Trophoblast cell (in vitro differentiated cells and primary cell): ENCODE measurements around the gene C1QA.

ENCODE experiments used
- DNase-seq, 2 donors: peaks; one replicate each; pipeline ENCODE4 v3.0.0-alpha.2; 2016
- H2AFZ ChIP-seq: 2 replicates; pipeline ENCODE4 v1.6.1; 2013; ENCODE audit warnings: low read length, moderate library complexity, mild to moderate bottlenecking; ENCODE audit not compliant: insufficient read depth, poor library complexity
- H2AK5ac ChIP-seq: 2 replicates; pipeline ENCODE4 v1.6.1; 2013; ENCODE audit warnings: mild to moderate bottlenecking, low read length
- H2BK120ac ChIP-seq: 2 replicates; pipeline ENCODE4 v1.6.1; 2013; ENCODE audit warnings: low read length, mild to moderate bottlenecking, moderate library complexity; ENCODE audit not compliant: insufficient read depth, poor library complexity
- H2BK12ac ChIP-seq: 2 replicates; pipeline ENCODE4 v1.6.1; 2013; ENCODE audit warnings: mild to moderate bottlenecking, low read length, moderate library complexity
- H2BK5ac ChIP-seq: 2 replicates; pipeline ENCODE4 v1.6.1; 2013; ENCODE audit warnings: low read length, low read depth, moderate library complexity, mild to moderate bottlenecking; ENCODE audit not compliant: poor library complexity
- H3K14ac ChIP-seq: 2 replicates; pipeline ENCODE4 v1.6.1; 2013; ENCODE audit warnings: mild to moderate bottlenecking, low read length
- H3K18ac ChIP-seq: 2 replicates; pipeline ENCODE4 v1.6.1; 2013; ENCODE audit warnings: mild to moderate bottlenecking, low read length
- H3K23ac ChIP-seq: 2 replicates; pipeline ENCODE4 v1.6.1; 2013; ENCODE audit warnings: low read length
- H3K27ac ChIP-seq: 2 replicates; pipeline ENCODE4 v1.5.1; 2013; ENCODE audit warnings: low read depth, mild to moderate bottlenecking, inconsistent platforms, low read length, moderate library complexity
- H3K27me3 ChIP-seq: 2 replicates; pipeline ENCODE4 v1.6.1; 2013; ENCODE audit warnings: inconsistent platforms, mild to moderate bottlenecking, low read length, moderate library complexity; ENCODE audit not compliant: insufficient read depth
- H3K36me3 ChIP-seq, 2 experiments: 1 replicate in 1 of 2; 2 replicates in 1 of 2; pipeline ENCODE4 v1.6.1; 2013; ENCODE audit warnings: low read length in 2 of 2, mild to moderate bottlenecking in 2 of 2, moderate library complexity in 1 of 2; ENCODE audit not compliant: insufficient read depth in 2 of 2, control insufficient read depth in 1 of 2
- H3K4ac ChIP-seq: 2 replicates; pipeline ENCODE4 v1.6.1; 2013; ENCODE audit warnings: low read depth, mild to moderate bottlenecking, low read length, moderate library complexity
- H3K4me1 ChIP-seq, 2 experiments: 1 replicate in 1 of 2; 2 replicates in 1 of 2; pipeline ENCODE4 v1.6.1; 2013; ENCODE audit warnings: low read length in 2 of 2, mild to moderate bottlenecking in 2 of 2, moderate library complexity in 1 of 2; ENCODE audit not compliant: insufficient read depth in 2 of 2, control insufficient read depth in 1 of 2
- H3K4me2 ChIP-seq: 2 replicates; pipeline ENCODE4 v1.6.1; 2013; ENCODE audit warnings: inconsistent platforms, mild to moderate bottlenecking, low read length, moderate library complexity
- H3K4me3 ChIP-seq: 2 replicates; pipeline ENCODE4 v1.5.1; 2013; ENCODE audit warnings: mild to moderate bottlenecking, low read depth, low read length, inconsistent platforms
- H3K79me1 ChIP-seq: one replicate; pipeline ENCODE4 v1.6.1; 2013; ENCODE audit warnings: low read length
- H3K79me2 ChIP-seq: 2 replicates; pipeline ENCODE4 v1.6.1; 2013; ENCODE audit warnings: low read length, mild to moderate bottlenecking; ENCODE audit not compliant: control insufficient read depth, insufficient read depth, poor library complexity
- H3K9ac ChIP-seq: 2 replicates; pipeline ENCODE4 v1.6.1; 2013; ENCODE audit warnings: mild to moderate bottlenecking, low read length
- H3K9me3 ChIP-seq: 2 replicates; pipeline ENCODE4 v1.6.1; 2013; ENCODE audit warnings: low read depth, mild to moderate bottlenecking, control low read depth, inconsistent platforms, low read length; ENCODE audit not compliant: insufficient read depth
- H4K12ac ChIP-seq: 2 replicates; pipeline ENCODE4 v1.6.1; 2013; ENCODE audit warnings: low read depth, mild to moderate bottlenecking, low read length, moderate library complexity
- H4K8ac ChIP-seq: 2 replicates; pipeline ENCODE4 v1.6.1; 2013; ENCODE audit warnings: low read depth, mild to moderate bottlenecking, low read length, moderate library complexity
- H4K91ac ChIP-seq: one replicate; pipeline ENCODE4 v1.6.1; 2013; ENCODE audit warnings: low read depth, mild to moderate bottlenecking, low read length, moderate library complexity
- WGBS: extraction: QIAGEN DNeasy Blood & Tissue Kit; methylation state at CpG from one replicate; pipeline ENCODE4 v1.1.7; 2013; ENCODE audit warnings: missing lambda C conversion rate; ENCODE audit not compliant: insufficient read length, insufficient coverage; ENCODE audit errors: extremely low coverage; 5-methylcytosine and 5-hydroxymethylcytosine counted together

C1QA gene

DNA sequence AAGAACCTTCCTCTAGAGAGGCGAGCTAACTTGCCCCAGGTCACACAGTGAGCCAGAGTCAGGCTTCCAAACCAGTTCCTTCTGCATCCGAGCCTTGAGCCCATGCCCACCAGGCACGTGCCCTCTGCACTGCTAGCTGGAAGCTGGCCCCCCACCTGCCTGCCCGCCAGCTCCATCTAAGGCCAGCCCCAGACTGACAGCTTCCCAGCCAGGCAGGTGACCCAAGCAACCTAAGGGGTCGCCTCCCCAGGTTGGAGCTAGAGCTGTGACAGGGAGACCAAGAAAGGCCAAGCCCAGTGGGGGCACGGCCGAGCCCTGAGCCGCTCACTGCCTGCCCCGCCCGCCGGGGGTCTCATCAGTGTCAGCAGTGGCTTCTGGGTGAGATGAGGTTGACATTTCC, 19.9 kb upstream of the C1QA start:
- Histone ChIP-seq H2BK5ac (no peak overlapping the region), H3K27me3 (no peaks in the 10 kb centered on the region), H3K14ac (no peak overlapping the region), H3K4me1 (no peaks in the 10 kb centered on the region), H3K4ac (no peak overlapping the region), H4K12ac (no peak overlapping the region), H3K4me2 (no peak overlapping the region), H2BK12ac (no peak overlapping the region), H3K9ac (no peak overlapping the region), H3K27ac (no peak overlapping the region), H3K79me1 (no peaks in the 10 kb centered on the region), H3K4me3 (no peak overlapping the region), H3K36me3 (no peaks in the 10 kb centered on the region), H3K18ac (no peak overlapping the region), H4K91ac (no peak overlapping the region), H3K23ac (no peak overlapping the region), H2BK120ac (no peak overlapping the region), H2AFZ (no peak overlapping the region), H3K9me3 (no peaks in the 10 kb centered on the region), H2AK5ac (no peak overlapping the region), H4K8ac (no peak overlapping the region), H3K79me2 (no peaks in the 10 kb centered on the region)
- no peak for DNase-seq
- WGBS, result no CpG with 5 or more reads among the region's 11 CpGs

GRCh38 chr1:22618056-22618455, 18.4 kb upstream of the C1QA start:
- no peak overlapping the region for H4K8ac ChIP-seq
- no CpG with 5 or more reads among the region's 16 CpGs for WGBS
- no peak overlapping the region for H3K9ac ChIP-seq
- no peak overlapping the region for H2BK12ac ChIP-seq
- H2AK5ac ChIP-seq, result no peak overlapping the region
- no peak overlapping the region for H3K14ac ChIP-seq
- no peak overlapping the region for H3K4me3 ChIP-seq
- H3K27ac ChIP-seq, result no peak overlapping the region
- no peak overlapping the region for H3K18ac ChIP-seq
- H4K91ac ChIP-seq, result no peak overlapping the region
- no peaks in the 10 kb centered on the region for H3K79me1 ChIP-seq
- DNase-seq, result no peak
- no peak overlapping the region for H4K12ac ChIP-seq
- H3K27me3 ChIP-seq, result no peaks in the 10 kb centered on the region
- no peaks in the 10 kb centered on the region for H3K79me2 ChIP-seq
- no peak overlapping the region for H2AFZ ChIP-seq
- H3K9me3 ChIP-seq, result no peaks in the 10 kb centered on the region
- no peak overlapping the region for H2BK120ac ChIP-seq
- no peaks in the 10 kb centered on the region for H3K4me1 ChIP-seq
- H3K4ac ChIP-seq, result no peak overlapping the region
- H3K23ac ChIP-seq, result no peak overlapping the region
- no peak overlapping the region for H2BK5ac ChIP-seq
- no peak overlapping the region for H3K4me2 ChIP-seq
- H3K36me3 ChIP-seq, result no peaks in the 10 kb centered on the region

- no peak overlapping the region for H2BK12ac ChIP-seq
- no peaks in the 10 kb centered on the region for H3K27me3 ChIP-seq
- no peaks in the 10 kb centered on the region for H3K9me3 ChIP-seq
- H3K4me3 ChIP-seq, result no peak overlapping the region
- H4K91ac ChIP-seq, result no peak overlapping the region
- no peak overlapping the region for H3K4me2 ChIP-seq
- no peak overlapping the region for H2AK5ac ChIP-seq
- no peak overlapping the region for H2BK120ac ChIP-seq
- H4K12ac ChIP-seq, result no peak overlapping the region
- H2AFZ ChIP-seq, result no peak overlapping the region
- H3K79me2 ChIP-seq, result no peaks in the 10 kb centered on the region
- no peak overlapping the region for H4K8ac ChIP-seq
- H3K23ac ChIP-seq, result no peak overlapping the region
- H3K79me1 ChIP-seq, result no peaks in the 10 kb centered on the region
- no peak overlapping the region for H2BK5ac ChIP-seq
- H3K36me3 ChIP-seq, result no peaks in the 10 kb centered on the region
- no peak overlapping the region for H3K9ac ChIP-seq
- H3K4me1 ChIP-seq, result no peaks in the 10 kb centered on the region
- WGBS, result no CpG with 5 or more reads among the region's 7 CpGs
- no peak overlapping the region for H3K14ac ChIP-seq
- no peak overlapping the region for H3K4ac ChIP-seq
- no peak overlapping the region for H3K18ac ChIP-seq
- no peak overlapping the region for H3K27ac ChIP-seq
- no peak for DNase-seq
Measured at GRCh38 chr1:22619252-22619651, 17.2 kb upstream of the C1QA start.

DNA sequence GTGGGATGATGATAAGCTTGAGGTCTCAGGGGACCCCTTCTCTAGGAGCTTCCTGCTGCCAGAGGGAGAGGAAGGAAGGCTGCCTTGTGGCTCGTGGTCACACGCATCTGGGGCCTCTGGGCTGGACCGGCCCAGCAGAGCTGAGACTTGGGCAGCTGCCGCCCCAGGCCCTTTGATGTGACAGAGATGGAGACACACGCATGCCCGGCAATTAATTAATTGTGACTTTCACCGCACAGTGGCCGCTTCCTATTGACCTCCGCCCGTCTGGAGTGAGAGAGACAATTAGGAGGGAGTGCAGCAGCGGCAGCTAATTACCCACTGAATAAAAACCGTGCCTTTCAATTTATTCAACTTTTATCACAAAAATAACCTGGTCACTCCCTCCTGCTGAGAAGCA, 16.6 kb upstream of the C1QA start:
- H3K27ac ChIP-seq, result no peak overlapping the region
- WGBS, result no CpG with 5 or more reads among the region's 12 CpGs
- no peak overlapping the region for H3K14ac ChIP-seq
- H4K8ac ChIP-seq, result no peak overlapping the region
- H3K4me1 ChIP-seq, result no peaks in the 10 kb centered on the region
- no peak overlapping the region for H3K4ac ChIP-seq
- H3K4me2 ChIP-seq, result no peak overlapping the region
- no peak overlapping the region for H2BK120ac ChIP-seq
- H2BK12ac ChIP-seq, result no peak overlapping the region
- no peaks in the 10 kb centered on the region for H3K79me2 ChIP-seq
- H3K9ac ChIP-seq, result no peak overlapping the region
- H2AK5ac ChIP-seq, result no peak overlapping the region
- no peak overlapping the region for H4K91ac ChIP-seq
- H3K27me3 ChIP-seq, result no peaks in the 10 kb centered on the region
- H2AFZ ChIP-seq, result no peak overlapping the region
- no peaks in the 10 kb centered on the region for H3K36me3 ChIP-seq
- no peak overlapping the region for H3K23ac ChIP-seq
- no peak overlapping the region for H4K12ac ChIP-seq
- H3K18ac ChIP-seq, result no peak overlapping the region
- no peak for DNase-seq
- no peak overlapping the region for H2BK5ac ChIP-seq
- H3K4me3 ChIP-seq, result no peak overlapping the region
- H3K9me3 ChIP-seq, result no peaks in the 10 kb centered on the region
- no peaks in the 10 kb centered on the region for H3K79me1 ChIP-seq
